Measurements from ENCODE around the gene MAGEE1.

GRCh38 chrX:76407795-76408194, 19.7 kb upstream of the MAGEE1 start:
- TF ChIP-seq, protein P1, sequence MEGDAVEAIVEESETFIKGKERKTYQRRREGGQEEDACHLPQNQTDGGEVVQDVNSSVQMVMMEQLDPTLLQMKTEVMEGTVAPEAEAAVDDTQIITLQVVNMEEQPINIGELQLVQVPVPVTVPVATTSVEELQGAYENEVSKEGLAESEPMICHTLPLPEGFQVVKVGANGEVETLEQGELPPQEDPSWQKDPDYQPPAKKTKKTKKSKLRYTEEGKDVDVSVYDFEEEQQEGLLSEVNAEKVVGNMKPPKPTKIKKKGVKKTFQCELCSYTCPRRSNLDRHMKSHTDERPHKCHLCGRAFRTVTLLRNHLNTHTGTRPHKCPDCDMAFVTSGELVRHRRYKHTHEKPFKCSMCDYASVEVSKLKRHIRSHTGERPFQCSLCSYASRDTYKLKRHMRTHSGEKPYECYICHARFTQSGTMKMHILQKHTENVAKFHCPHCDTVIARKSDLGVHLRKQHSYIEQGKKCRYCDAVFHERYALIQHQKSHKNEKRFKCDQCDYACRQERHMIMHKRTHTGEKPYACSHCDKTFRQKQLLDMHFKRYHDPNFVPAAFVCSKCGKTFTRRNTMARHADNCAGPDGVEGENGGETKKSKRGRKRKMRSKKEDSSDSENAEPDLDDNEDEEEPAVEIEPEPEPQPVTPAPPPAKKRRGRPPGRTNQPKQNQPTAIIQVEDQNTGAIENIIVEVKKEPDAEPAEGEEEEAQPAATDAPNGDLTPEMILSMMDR (conservative IDR thresholded peaks at IDR 0.05 in 1 of 2, IDR thresholded peaks at IDR 0.05 in 1 of 2; ENCODE audit: low read depth in 1 of 2, low read length in 2 of 2), result no peak
- no peak for TF ChIP-seq EZH2 (IDR thresholded peaks at IDR 0.05; ENCODE audit: low read length, missing control alignments)
